H1 (cell line): ENCODE results near the gene TNRC6B. TPM values are rescaled to one million over a fixed set of nuclear protein-coding genes. Genes with fewer than 3 reads are reported as not detected.

Experiments
- CTCF ChIA-PET: fragments of 300-600 bp; sonication (Branson Sonifier 250); formaldehyde crosslinking; loops from one replicate; lab custom pipeline; 2021; ENCODE audit not compliant: partially characterized antibody; lab: Charles Lee
- POLR2A ChIA-PET: fragments of 300-600 bp; sonication (Branson Sonifier 250); formaldehyde crosslinking; loops from one replicate; lab custom pipeline; 2021; ENCODE audit warnings: inconsistent platforms; ENCODE audit not compliant: partially characterized antibody; lab: Charles Lee
- DNase-seq, 2 experiments: peaks; one replicate each; pipeline versions ENCODE4 v3.0.0 to v3.0.0-alpha.2; 2010 to 2022; ENCODE audit warnings: low spot score in 2 of 2, low read depth in 1 of 2, mixed read lengths in 1 of 2
- FAIRE-seq: peaks from 2 replicates; lab custom pipeline; 2011; peaks lifted over from hg19 to GRCh38; lab: Jason Lieb, UNC
- H2AFZ ChIP-seq: 2 replicates; pipeline ENCODE4 v1.8.1; 2012; ENCODE audit warnings: low read length, inconsistent platforms
- H2AK5ac ChIP-seq: 2 replicates; pipeline ENCODE4 v1.6.1; 2013; ENCODE audit warnings: low read depth, low read length
- H2BK120ac ChIP-seq: replicated peaks from 2 replicates; pipeline ENCODE3; 2013; ENCODE audit warnings: low read depth, low read length, inconsistent platforms
- H2BK12ac ChIP-seq: 2 replicates; pipeline ENCODE4 v1.6.1; 2013; ENCODE audit warnings: low read depth, low read length
- H2BK15ac ChIP-seq: 2 replicates; pipeline ENCODE4 v1.6.1; 2013; ENCODE audit warnings: low read length
- H2BK20ac ChIP-seq: 2 replicates; pipeline ENCODE4 v1.6.1; 2013; ENCODE audit warnings: low read length
- H2BK5ac ChIP-seq: 2 replicates; pipeline ENCODE4 v1.6.1; 2013; ENCODE audit warnings: low read depth, low read length
- H3K14ac ChIP-seq: 2 replicates; pipeline ENCODE4 v1.6.1; 2013; ENCODE audit warnings: inconsistent platforms; ENCODE audit not compliant: insufficient read length
- H3K18ac ChIP-seq: 2 replicates; pipeline ENCODE4 v1.6.1; 2013; ENCODE audit warnings: low read length; ENCODE audit errors: extremely low read depth
- H3K23ac ChIP-seq: 2 replicates; pipeline ENCODE4 v1.6.1; 2013; ENCODE audit warnings: inconsistent platforms; ENCODE audit not compliant: insufficient read length
- H3K23me2 ChIP-seq: 2 replicates; pipeline ENCODE4 v1.6.1; 2013; ENCODE audit warnings: low read depth, low read length
- H3K27ac ChIP-seq: 2 replicates; pipeline ENCODE4 v1.6.1; 2011; ENCODE audit warnings: low read depth, low read length, inconsistent platforms
- H3K27me3 ChIP-seq, 4 experiments: replicated peaks in 1 of 4; 1 replicate in 1 of 4; 2 replicates in 3 of 4; pipeline versions ENCODE4 v1.6.1 to v1.8.1; 2011 to 2013; ENCODE audit warnings: low read length in 3 of 4, mild to moderate bottlenecking in 3 of 4, inconsistent platforms in 2 of 4, mixed read lengths in 2 of 4, moderate library complexity in 1 of 4; ENCODE audit not compliant: control insufficient read depth in 3 of 4, insufficient read depth in 3 of 4; ENCODE audit errors: extremely low read depth in 1 of 4
- H3K36me3 ChIP-seq, 4 experiments: 2 replicates each; pipeline versions ENCODE4 v1.6.1 to v1.8.1; 2011 to 2013; ENCODE audit warnings: mild to moderate bottlenecking in 4 of 4, low read length in 3 of 4, moderate library complexity in 2 of 4, control low read depth in 1 of 4, inconsistent platforms in 1 of 4; ENCODE audit not compliant: insufficient read depth in 4 of 4, control insufficient read depth in 2 of 4
- H3K4ac ChIP-seq: replicated peaks from 2 replicates; pipeline ENCODE3; 2013; ENCODE audit warnings: low read length, low read depth, mixed read lengths, inconsistent platforms; ENCODE audit not compliant: insufficient read length
- H3K4me1 ChIP-seq, 4 experiments: replicated peaks in 1 of 4; 1 replicate in 1 of 4; 2 replicates in 3 of 4; pipeline versions ENCODE4 v1.6.1 to v1.8.1; 2011 to 2013; ENCODE audit warnings: low read length in 3 of 4, inconsistent platforms in 2 of 4, mixed read lengths in 1 of 4; ENCODE audit not compliant: insufficient read depth in 4 of 4, control insufficient read depth in 3 of 4
- H3K4me2 ChIP-seq, 2 experiments: 2 replicates each; pipeline versions ENCODE4 v1.6.1 to v1.8.1; 2011 to 2013; ENCODE audit warnings: low read depth in 2 of 2, low read length in 2 of 2, control low read depth in 1 of 2, inconsistent platforms in 1 of 2, mild to moderate bottlenecking in 1 of 2; ENCODE audit not compliant: insufficient read depth in 1 of 2
- H3K4me3 ChIP-seq, 4 experiments: fragments of 200-600, 300-600 bp in 1 of 4; sonication (generic), shearing (Covaris generic), sonication (Bioruptor Twin) in 1 of 4; 2 replicates each; pipeline versions ENCODE4 v1.5.1 to v1.8.1; 2011 to 2016; ENCODE audit warnings: low read length in 4 of 4, low read depth in 3 of 4, control low read depth in 2 of 4, inconsistent platforms in 2 of 4, mild to moderate bottlenecking in 2 of 4, mixed read lengths in 1 of 4, moderate library complexity in 1 of 4; ENCODE audit not compliant: insufficient read depth in 2 of 4; ENCODE audit errors: extremely low read depth in 1 of 4
- H3K56ac ChIP-seq: replicated peaks from 2 replicates; pipeline ENCODE3; 2013; ENCODE audit warnings: low read depth, mild to moderate bottlenecking, mixed read lengths, low read length, inconsistent platforms; ENCODE audit not compliant: insufficient read length
- H3K79me1 ChIP-seq: 2 replicates; pipeline ENCODE4 v1.6.1; 2013; ENCODE audit warnings: low read depth, low read length, control low read depth
- H3K79me2 ChIP-seq, 2 experiments: 2 replicates each; pipeline versions ENCODE4 v1.6.1 to v1.8.1; 2012 to 2013; ENCODE audit warnings: low read length in 2 of 2, mild to moderate bottlenecking in 2 of 2, inconsistent platforms in 1 of 2; ENCODE audit not compliant: insufficient read depth in 2 of 2, control insufficient read depth in 1 of 2
- H3K9ac ChIP-seq, 4 experiments: replicated peaks in 1 of 4; 1 replicate in 1 of 4; 2 replicates in 3 of 4; pipeline versions ENCODE4 v1.6.1 to v1.8.1; 2011 to 2013; ENCODE audit warnings: low read depth in 3 of 4, low read length in 3 of 4, control low read depth in 2 of 4, mild to moderate bottlenecking in 2 of 4, moderate library complexity in 2 of 4, inconsistent platforms in 1 of 4; ENCODE audit errors: extremely low read depth in 1 of 4
- H3K9me3 ChIP-seq, 2 experiments: 2 replicates each; pipeline versions ENCODE4 v1.6.1 to v1.8.1; 2012 to 2013; ENCODE audit warnings: mild to moderate bottlenecking in 2 of 2, moderate library complexity in 2 of 2, control low read depth in 1 of 2, inconsistent platforms in 1 of 2, low read depth in 1 of 2, low read length in 1 of 2, mixed read lengths in 1 of 2; ENCODE audit not compliant: insufficient read depth in 2 of 2
- H4K20me1 ChIP-seq, 2 experiments: replicated peaks in 1 of 2; 2 replicates each; pipeline versions ENCODE3 to v1.8.1; 2011 to 2013; ENCODE audit warnings: inconsistent platforms in 2 of 2, low read length in 2 of 2, mild to moderate bottlenecking in 1 of 2; ENCODE audit not compliant: insufficient read depth in 2 of 2, control insufficient read depth in 1 of 2
- H4K5ac ChIP-seq: 2 replicates; pipeline ENCODE4 v1.6.1; 2013; ENCODE audit warnings: low read length, low read depth, mixed read lengths, inconsistent platforms; ENCODE audit not compliant: insufficient read length
- H4K8ac ChIP-seq: 2 replicates; pipeline ENCODE4 v1.8.0; 2013; ENCODE audit warnings: mild to moderate bottlenecking, moderate library complexity, low read length, inconsistent platforms; ENCODE audit not compliant: insufficient read depth; ENCODE audit errors: extremely low read depth
- H4K91ac ChIP-seq: replicated peaks from 2 replicates; pipeline ENCODE3; 2013; ENCODE audit warnings: low read length, mixed read lengths, inconsistent platforms; ENCODE audit not compliant: insufficient read length
- CBX5 ChIP-seq: fragments of 300-800, 300-1000 bp; sonication (generic); IDR thresholded peaks from 2 replicates; pipeline ENCODE4 v1.7.1; 2016; ENCODE audit warnings: antibody characterized with exemption, low read length, low read depth
- CEBPB ChIP-seq: IDR thresholded peaks from 2 replicates; pipeline ENCODE4 v1.6.1; 2012; ENCODE audit warnings: low read depth, low read length
- WGBS, 2 experiments: shearing (Covaris generic) in 1 of 2; methylation state at CpG; one replicate each; pipeline versions ENCODE4 v1.1.6 to v1.1.7; 2013 to 2015; ENCODE audit warnings: low lambda C conversion rate in 2 of 2, mixed read lengths in 2 of 2, inconsistent platforms in 1 of 2, low coverage in 1 of 2, missing lambda C conversion rate in 1 of 2; ENCODE audit not compliant: insufficient replicate concordance in 2 of 2, insufficient coverage in 1 of 2, insufficient read length in 1 of 2; ENCODE audit errors: extremely low coverage in 1 of 2, missing lambda C conversion rate in 1 of 2; 5-methylcytosine and 5-hydroxymethylcytosine counted together
- polyA plus RNA-seq, 7 experiments: library from polyadenylated mRNA; depleted of rRNA in 3 of 7; stranded (reverse) in 5 of 7; unstranded in 2 of 7; fragments of >200 nt in 5 of 7; fragments of 200-250 nt in 2 of 7; gene quantifications; 1 replicate in 5 of 7; 2 replicates in 1 of 7; 4 replicates in 1 of 7; pipeline versions ENCODE4 v1.2.1 to v1.2.3, GENCODE V29; 2011 to 2013; ENCODE audit warnings: missing spikeins in 2 of 7, mixed read lengths in 2 of 7
- total RNA-seq: library from RNA; stranded (reverse); fragmentation: NEBNext Ultra II Directional; extraction: Animal tissue kit (Norgen Biotek cat#: 25700); gene quantifications from 2 replicates; pipeline ENCODE4 v1.2.1, GENCODE V29; 2021

The TNRC6B gene
- total and polyA plus RNA-seq, 2 of the 8 experiments (the other 6 are each of a cell fraction or from before 2014, with no cell fraction given) = 12.5 to 48.9 TPM

GRCh38 chr22:40179526-40179925 lies 1.8 kb downstream of the TNRC6B start:
- 11% methylated on average over 2 of the region's 2 CpGs; no CpG with 5 or more reads in 1 of the 2 experiments for WGBS, 2 experiments
- Histone ChIP-seq H3K4me3 (peak overlapping the region; percentile 71 to 95 (median 86)), H2BK12ac (no peak overlapping the region), H2BK20ac (no peak overlapping the region), H3K56ac (no peak overlapping the region), H4K8ac (no peak overlapping the region), H3K9me3 (no peaks in the 10 kb centered on the region), H3K79me1 (peaks cover 10% of the 10 kb centered on the region; the same call in 1 of the 2 replicates), H2BK120ac (no peak overlapping the region), H3K36me3 (no peaks in the 10 kb centered on the region), H3K9ac (peak overlapping the region in 2 of 4 experiments; percentile 92 to 94; a peak in 3 of 7 replicates), H3K79me2 (peaks cover 46 to 73% of the 10 kb centered on the region in 2 experiments), H3K27me3 (no peaks in the 10 kb centered on the region), H3K18ac (no peak overlapping the region; the same call in 1 of the 2 replicates), H3K4ac (no peak overlapping the region), H3K27ac (no peak overlapping the region), H4K20me1 (peaks cover 5 to 7% of the 10 kb centered on the region in 2 experiments), H2BK15ac (no peak overlapping the region), H2AK5ac (no peak overlapping the region), H3K4me2 (peak overlapping the region; percentile 74 to 88), H4K5ac (peak overlapping the region; percentile 70), H3K4me1 (peaks cover 5 to 21% (median 13%) of the 10 kb centered on the region in 4 experiments; a peak in 6 of 7 replicates), H2AFZ (no peak overlapping the region), H4K91ac (no peak overlapping the region), H3K14ac (no peak overlapping the region), H3K23me2 (peaks cover 10% of the 10 kb centered on the region), H2BK5ac (no peak overlapping the region), H3K23ac (no peak overlapping the region)
- TF ChIP-seq CBX5 (no peak), CEBPB (no peak)
- DNase-seq (no peak), FAIRE-seq (no peak)
- ChIA-PET CTCF (interaction anchor here (1.1 to 3.6 kb wide), 3 partner anchors 9 to 49 kb away, joined by 3 to 28 read pairs (median 3); no protein-coding TSS in a partner anchor), POLR2A (interaction anchor here (0.6 to 9.1 kb wide), 17 partner anchors 10 to 878 kb away, joined by 3 to 224 read pairs (median 3); partner anchors contain the start of gene ADSL)
